H1 (cell line): ENCODE results near the gene SIN3B. TPM values are rescaled to one million over a fixed set of nuclear protein-coding genes. Genes with fewer than 3 reads are reported as not detected.

ENCODE experiments used
- SIN3A ChIP-seq, 2 experiments: IDR thresholded peaks in 1 of 2; conservative IDR thresholded peaks in 1 of 2; 2 replicates each; pipeline ENCODE4 v1.6.1; 2011 to 2012; ENCODE audit warnings: low read length in 2 of 2, improper control_type of control experiment in 1 of 2, low read depth in 1 of 2, mild to moderate bottlenecking in 1 of 2
- polyA plus RNA-seq, 7 experiments: library from polyadenylated mRNA; depleted of rRNA in 3 of 7; stranded (reverse) in 5 of 7; unstranded in 2 of 7; fragments of >200 nt in 5 of 7; fragments of 200-250 nt in 2 of 7; gene quantifications; 1 replicate in 5 of 7; 2 replicates in 1 of 7; 4 replicates in 1 of 7; pipeline versions ENCODE4 v1.2.1 to v1.2.3, GENCODE V29; 2011 to 2013; ENCODE audit warnings: missing spikeins in 2 of 7, mixed read lengths in 2 of 7
- total RNA-seq: library from RNA; stranded (reverse); fragmentation: NEBNext Ultra II Directional; extraction: Animal tissue kit (Norgen Biotek cat#: 25700); gene quantifications from 2 replicates; pipeline ENCODE4 v1.2.1, GENCODE V29; 2021

The SIN3B gene
- total and polyA plus RNA-seq, 2 of the 8 experiments (the other 6 are each of a cell fraction or from before 2014, with no cell fraction given): 29.5 to 71.1 TPM

- no peak for TF ChIP-seq SIN3A (conservative IDR thresholded peaks at IDR 0.05 in 1 of 2, IDR thresholded peaks at IDR 0.05 in 1 of 2; ENCODE audit: low read depth in 1 of 2, low read length in 2 of 2)
Measured at GRCh38 chr19:16856091-16856490, 26.9 kb downstream of the SIN3B start (continued).
